ENCODE results near the gene TRAK1. TPM values are rescaled to one million over a fixed set of nuclear protein-coding genes. Genes with fewer than 3 reads are reported as not detected.

Gene TRAK1
- total RNA-seq, 1 donor: 52.2 TPM

- TF ChIP-seq CTCF (IDR thresholded peaks at IDR 0.05; ENCODE audit: insufficient read depth, low read depth, low read length): no peak
- no peak for DNase-seq (ENCODE audit: low read depth)
- no peak overlapping the region for H3K4me3 ChIP-seq (ENCODE audit: low read depth, low read length)
Measured at GRCh38 chr3:42051384-42052131, 39.6 kb upstream of the TRAK1 start.

- DNase-seq (ENCODE audit: low read depth): no peak
- TF ChIP-seq CTCF (IDR thresholded peaks at IDR 0.05; ENCODE audit: insufficient read depth, low read depth, low read length): no peak
- H3K4me3 ChIP-seq (ENCODE audit: low read depth, low read length): no peak overlapping the region
Measured at GRCh38 chr3:42052132-42052483, 39.0 kb upstream of the TRAK1 start.

GRCh38 chr3:42052484-42053351 is 38.4 kb upstream of the TRAK1 start:
- DNase-seq (ENCODE audit: low read depth): peak; percentile 64
- H3K4me3 ChIP-seq (ENCODE audit: low read depth, low read length): no peak overlapping the region
- no peak for TF ChIP-seq CTCF (IDR thresholded peaks at IDR 0.05; ENCODE audit: insufficient read depth, low read depth, low read length)

GRCh38 chr3:42053476-42053875 is 37.7 kb upstream of the TRAK1 start:
- TF ChIP-seq CTCF (IDR thresholded peaks at IDR 0.05; ENCODE audit: insufficient read depth, low read depth, low read length): no peak
- H3K4me3 ChIP-seq (ENCODE audit: low read depth, low read length): no peak overlapping the region
- no peak for DNase-seq (ENCODE audit: low read depth)

GRCh38 chr3:42055291-42055690 is 35.9 kb upstream of the TRAK1 start:
- TF ChIP-seq CTCF (IDR thresholded peaks at IDR 0.05; ENCODE audit: insufficient read depth, low read depth, low read length): no peak
- DNase-seq (ENCODE audit: low read depth): peak; percentile 87
- no peak overlapping the region for H3K4me3 ChIP-seq (ENCODE audit: low read depth, low read length)

- H3K4me3 ChIP-seq (ENCODE audit: low read depth, low read length): no peak overlapping the region
- DNase-seq (ENCODE audit: low read depth): no peak
- TF ChIP-seq CTCF (IDR thresholded peaks at IDR 0.05; ENCODE audit: insufficient read depth, low read depth, low read length): no peak
Measured at GRCh38 chr3:42056840-42057239, 34.3 kb upstream of the TRAK1 start.
